Right cardiac atrium (tissue), 5 donors: ENCODE measurements around the gene EWSR1. TPM values are rescaled to one million over a fixed set of nuclear protein-coding genes. Genes with fewer than 3 reads are reported as not detected.
"Not testable (repeated sequence)": the region's sequence is repeated elsewhere in the genome, so short reads cannot be mapped to it uniquely, and the experiment has no call there.

Experiments
- ATAC-seq, 2 donors: fragments of 200-7000 bp; cut with Tn5 transposase; one replicate each; pipeline versions ENCODE4 v1.8.0 to v1.9.1; 2020; ENCODE audit warnings: moderate library complexity in 2 of 2, mild to moderate bottlenecking in 1 of 2
- DNase-seq, 3 donors: peaks; one replicate each; pipeline ENCODE4 v3.0.0-alpha.2; 2020
- H3K27ac ChIP-seq: one replicate; pipeline ENCODE4 v1.5.1; 2013; ENCODE audit warnings: mild to moderate bottlenecking, low read length, control low read depth, moderate library complexity
- H3K27me3 ChIP-seq: one replicate; pipeline ENCODE4 v1.6.1; 2013; ENCODE audit not compliant: control insufficient read depth, insufficient read depth
- H3K4me1 ChIP-seq: one replicate; pipeline ENCODE4 v1.6.1; 2013; ENCODE audit warnings: low read length; ENCODE audit not compliant: control insufficient read depth, insufficient read depth
- H3K4me3 ChIP-seq: one replicate; pipeline ENCODE4 v1.5.1; 2013; ENCODE audit warnings: low read length, control low read depth
- H3K9me3 ChIP-seq: one replicate; pipeline ENCODE4 v1.6.1; 2013; ENCODE audit warnings: low read length; ENCODE audit not compliant: control insufficient read depth
- WGBS: extraction: QIAGEN DNeasy Blood & Tissue Kit; methylation state at CpG from one replicate; pipeline ENCODE4 v1.1.7; 2013; 5-methylcytosine and 5-hydroxymethylcytosine counted together
- intact Hi-C, 4 donors: fragments of 100-400 bp; cut with DNase I; formaldehyde crosslinking; loops; one replicate each; pipeline versions ENCODE4 v1.11.0 to v1.14.0; 2022 to 2023
- polyA plus RNA-seq: library from polyadenylated mRNA; stranded (reverse); fragments of 200-250 nt; gene quantifications from one replicate; pipeline ENCODE4 v1.2.3, GENCODE V29; 2013
- total RNA-seq, 4 donors: library from RNA; stranded (reverse); fragmentation: NEBNext Ultra II Directional; extraction: Animal tissue kit (Norgen Biotek cat#: 25700); gene quantifications; one replicate each; pipeline ENCODE4 v1.2.1, GENCODE V29; 2021
- donor health status: healthy with polysubstance abuse.
- donor health status: DM: no; HTN: yes; CAD: no.
- donor health status: DM: no; HTN: no; CAD: no.
- donor health status: DM: no; HTN: yes; CAD: no; lungs with severe emphysema.
- donor health status: DM: yes; HTN: yes; CAD: no.

EWSR1 gene
- total and polyA plus RNA-seq, 5 donors, result 119 to 162 (median 142) TPM

- no peaks in the 10 kb centered on the region for H3K9me3 ChIP-seq
- ATAC-seq (no peak), DNase-seq (no peak)
- WGBS, result 90% methylated on average over 11 of the region's 11 CpGs
- H3K27ac ChIP-seq, result no peak overlapping the region
- no peaks in the 10 kb centered on the region for H3K27me3 ChIP-seq
- no peak overlapping the region for H3K4me3 ChIP-seq
- no peaks in the 10 kb centered on the region for H3K4me1 ChIP-seq
- intact Hi-C loops, result no loop called here
Observed at GRCh38 chr22:29226351-29226981, 41.6 kb upstream of the EWSR1 start.

GRCh38 chr22:29230972-29231875, 36.8 kb upstream of the EWSR1 start:
- peak in 1 of 3 donors; percentile 24 for DNase-seq
- 91% methylated on average over 19 of the region's 19 CpGs for WGBS
- Histone ChIP-seq H3K27me3 (no peaks in the 10 kb centered on the region), H3K4me1 (no peaks in the 10 kb centered on the region), H3K27ac (no peak overlapping the region), H3K9me3 (no peaks in the 10 kb centered on the region), H3K4me3 (no peak overlapping the region)
- no peak for ATAC-seq
- intact Hi-C loops, result no loop called here

GRCh38 chr22:29231971-29232959, 35.8 kb upstream of the EWSR1 start:
- Histone ChIP-seq H3K4me3 (no peak overlapping the region), H3K27me3 (no peaks in the 10 kb centered on the region), H3K9me3 (no peaks in the 10 kb centered on the region), H3K4me1 (no peaks in the 10 kb centered on the region), H3K27ac (no peak overlapping the region)
- intact Hi-C loops, result no loop called here
- WGBS, result 67% methylated on average over 22 of the region's 22 CpGs
- DNase-seq (peak in 2 of 3 donors; percentile 62 to 74), ATAC-seq (peak; percentile 47 to 88)

GRCh38 chr22:29233277-29233877, 34.7 kb upstream of the EWSR1 start:
- DNase-seq (no peak), ATAC-seq (peak; percentile 17 to 27)
- Histone ChIP-seq H3K9me3 (no peaks in the 10 kb centered on the region), H3K27me3 (no peaks in the 10 kb centered on the region), H3K4me1 (no peaks in the 10 kb centered on the region), H3K4me3 (no peak overlapping the region), H3K27ac (no peak overlapping the region)
- intact Hi-C loops, result no loop called here
- 77% methylated on average over 1 of the region's 1 CpG for WGBS

- not testable (repeated sequence) for H3K4me1 ChIP-seq, H3K27ac ChIP-seq, H3K4me3 ChIP-seq, DNase-seq, ATAC-seq, H3K9me3 ChIP-seq, H3K27me3 ChIP-seq
- 81% methylated on average over 9 of the region's 9 CpGs for WGBS
- intact Hi-C loops, result loop anchor here (10.0 kb wide), 5 partner anchors 86 to 636 kb away; partner anchors contain the start of gene C22orf31 (in 1 of the 4)
Observed at GRCh38 chr22:29240481-29240880, 27.6 kb upstream of the EWSR1 start.

GRCh38 chr22:29243874-29244446, 24.1 kb upstream of the EWSR1 start:
- no peak overlapping the region for H3K4me3 ChIP-seq
- H3K27ac ChIP-seq, result no peak overlapping the region
- H3K4me1 ChIP-seq, result no peaks in the 10 kb centered on the region
- no peaks in the 10 kb centered on the region for H3K9me3 ChIP-seq
- intact Hi-C loops, result loop anchor here (10.0 kb wide), 5 partner anchors 89 to 639 kb away; partner anchors contain the start of gene C22orf31 (in 1 of the 4)
- no peaks in the 10 kb centered on the region for H3K27me3 ChIP-seq
- WGBS, result 91% methylated on average over 11 of the region's 11 CpGs
- DNase-seq, result no peak
- ATAC-seq, result no peak

- H3K27ac ChIP-seq, result no peak overlapping the region
- ATAC-seq (peak; percentile 23 to 31), DNase-seq (no peak)
Observed at GRCh38 chr22:29244785-29245625, 23.1 kb upstream of the EWSR1 start.

GRCh38 chr22:29245626-29246385, 22.3 kb upstream of the EWSR1 start:
- intact Hi-C loops, result loop anchor here (10.0 kb wide), 5 partner anchors 91 to 641 kb away; partner anchors contain the start of gene C22orf31 (in 1 of the 4)
- ATAC-seq (peak; percentile 81 to 87), DNase-seq (peak; percentile 64 to 86 (median 83))
- H3K4me1 ChIP-seq, result no peaks in the 10 kb centered on the region
- no peaks in the 10 kb centered on the region for H3K27me3 ChIP-seq
- H3K9me3 ChIP-seq, result no peaks in the 10 kb centered on the region
- no peak overlapping the region for H3K4me3 ChIP-seq
- WGBS, result 43% methylated on average over 11 of the region's 11 CpGs
- no peak overlapping the region for H3K27ac ChIP-seq

More at GRCh38 chr22:29244785-29245625, 23.1 kb upstream of the EWSR1 start:
- Histone ChIP-seq H3K27me3 (no peaks in the 10 kb centered on the region), H3K4me1 (no peaks in the 10 kb centered on the region), H3K9me3 (no peaks in the 10 kb centered on the region), H3K4me3 (no peak overlapping the region)
- 76% methylated on average over 7 of the region's 7 CpGs for WGBS
- intact Hi-C loops, result loop anchor here (10.0 kb wide), 5 partner anchors 90 to 640 kb away; partner anchors contain the start of gene C22orf31 (in 1 of the 4)

GRCh38 chr22:29247891-29248290, 20.2 kb upstream of the EWSR1 start:
- H3K27me3 ChIP-seq, H3K4me3 ChIP-seq, H3K4me1 ChIP-seq, DNase-seq, ATAC-seq, H3K9me3 ChIP-seq, H3K27ac ChIP-seq: not testable (repeated sequence)
- 95% methylated on average over 10 of the region's 10 CpGs for WGBS
- intact Hi-C loops, result loop anchor here (10.0 kb wide), 5 partner anchors 93 to 643 kb away; partner anchors contain the start of gene C22orf31 (in 1 of the 4)
